ENCODE data around the gene IL12RB1.
"Not testable (repeated sequence)": the region's sequence is repeated elsewhere in the genome, so short reads cannot be mapped to it uniquely, and the experiment has no call there.

IL12RB1 gene

DNA sequence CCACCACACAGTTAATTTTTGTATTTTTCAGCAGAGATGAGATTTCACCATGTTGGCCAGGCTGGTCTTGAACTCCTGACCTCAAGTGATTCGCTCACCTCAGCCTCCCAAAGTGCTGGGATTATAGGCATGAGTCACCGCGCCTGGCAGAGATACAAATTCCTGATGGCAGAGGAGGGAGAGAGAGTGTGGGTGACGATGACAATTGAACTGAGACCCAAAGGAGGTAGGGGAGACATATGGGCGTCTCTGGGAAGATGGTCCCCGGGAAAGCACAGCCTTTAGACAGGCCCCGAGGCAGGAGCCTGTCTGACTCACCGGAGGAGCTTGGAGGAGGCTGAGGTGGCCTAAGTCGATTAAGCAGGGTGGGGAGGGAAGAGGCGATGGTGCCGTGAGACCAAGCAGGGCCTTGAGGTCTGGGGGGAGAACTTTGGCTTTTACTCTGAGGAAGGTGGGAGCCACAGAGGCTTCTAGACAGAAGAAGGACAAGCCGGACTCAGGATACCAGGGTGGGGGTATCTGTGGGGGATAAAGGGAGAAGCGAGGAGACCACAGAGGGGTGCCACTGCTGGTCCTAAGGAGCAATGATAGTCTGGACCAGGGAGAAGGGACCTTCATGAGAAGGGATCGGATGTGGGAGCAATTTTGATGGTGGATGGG is 40.5 kb downstream of the IL12RB1 start:
- DNase-seq (ENCODE audit: low read depth in 3 of 3): no peak

DNA sequence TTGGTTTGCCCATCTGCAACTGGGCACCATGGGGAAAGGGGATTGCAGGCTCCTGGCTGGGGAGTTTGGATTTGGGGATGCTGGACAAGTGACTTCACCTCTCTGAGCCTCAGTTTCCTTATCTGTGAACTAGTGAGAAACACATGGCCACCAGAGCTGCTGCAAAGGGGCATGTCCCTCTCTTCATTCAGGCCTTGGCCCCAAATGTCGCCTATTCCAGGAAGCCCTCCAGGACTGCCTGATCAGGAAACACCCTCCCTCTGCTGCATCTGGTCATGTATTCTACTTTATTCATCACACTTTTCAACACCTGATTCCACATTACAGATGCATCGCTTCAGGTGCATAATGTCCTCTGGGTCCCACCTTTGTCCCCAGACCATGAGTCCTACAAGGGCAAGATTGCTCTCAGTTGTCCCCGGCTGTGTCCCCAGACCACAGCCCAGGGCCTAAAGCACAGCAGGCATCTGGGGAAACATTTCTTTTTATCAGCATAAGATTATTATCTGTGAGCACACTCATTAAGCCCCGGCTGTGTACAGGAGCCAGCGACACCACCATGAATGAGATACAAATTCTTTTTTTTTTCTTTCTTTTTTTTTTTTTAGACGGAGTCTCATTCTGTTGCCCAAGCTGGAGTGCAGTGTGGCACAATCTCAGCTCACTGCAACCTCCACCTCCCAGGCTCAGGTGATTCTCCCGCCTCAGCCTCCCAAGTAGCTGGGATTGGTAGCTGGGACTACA is 41.3 kb downstream of the IL12RB1 start:
- DNase-seq (ENCODE audit: low read depth in 3 of 3): no peak

DNA sequence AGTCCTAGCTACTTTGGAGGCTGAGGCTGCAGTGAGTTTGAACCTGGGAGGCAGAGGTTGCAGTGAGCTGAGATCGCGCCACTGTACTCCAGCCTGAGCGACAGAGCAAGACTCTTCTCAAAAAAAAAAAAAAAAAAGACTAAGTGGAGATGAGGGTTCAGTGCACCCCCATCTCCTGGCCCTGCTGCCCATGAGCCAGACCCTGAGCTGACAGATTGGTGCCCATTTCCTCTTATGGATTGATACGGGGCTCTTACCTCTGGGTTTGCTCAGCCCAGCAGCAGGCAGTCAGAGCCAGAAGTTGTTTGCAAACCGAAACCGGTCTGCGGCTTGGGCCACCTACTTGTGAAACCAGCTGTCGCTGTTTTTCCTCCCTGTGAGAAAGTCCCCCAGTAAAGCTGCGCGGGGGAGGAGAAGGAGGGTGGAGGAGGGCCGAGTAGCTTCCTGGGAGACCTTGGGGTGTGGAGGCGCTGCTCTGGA is 41.9 kb downstream of the IL12RB1 start:
- DNase-seq (ENCODE audit: low read depth in 3 of 3): peak; percentile 74 to 89 (median 81)

DNA sequence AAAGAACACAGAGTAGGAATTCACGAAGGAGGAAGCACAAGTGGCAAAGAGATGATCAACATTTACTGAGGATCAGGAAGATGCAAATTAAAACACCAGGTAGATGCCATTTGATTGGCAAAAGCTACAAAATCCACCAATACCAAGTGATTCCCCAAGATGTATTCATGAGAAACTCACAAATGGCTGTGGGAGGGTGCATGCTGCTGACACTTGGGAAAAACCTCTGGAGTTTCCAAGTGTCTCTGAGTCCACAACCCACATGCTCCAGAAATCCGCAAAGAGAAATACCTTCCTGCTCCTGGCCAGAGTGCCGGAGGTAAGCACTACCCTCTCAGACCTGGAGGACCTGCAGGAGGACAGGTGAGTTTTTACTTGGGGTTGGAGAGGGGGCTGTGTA is 43.1 kb downstream of the IL12RB1 start:
- DNase-seq (ENCODE audit: low read depth in 3 of 3): no peak

DNA sequence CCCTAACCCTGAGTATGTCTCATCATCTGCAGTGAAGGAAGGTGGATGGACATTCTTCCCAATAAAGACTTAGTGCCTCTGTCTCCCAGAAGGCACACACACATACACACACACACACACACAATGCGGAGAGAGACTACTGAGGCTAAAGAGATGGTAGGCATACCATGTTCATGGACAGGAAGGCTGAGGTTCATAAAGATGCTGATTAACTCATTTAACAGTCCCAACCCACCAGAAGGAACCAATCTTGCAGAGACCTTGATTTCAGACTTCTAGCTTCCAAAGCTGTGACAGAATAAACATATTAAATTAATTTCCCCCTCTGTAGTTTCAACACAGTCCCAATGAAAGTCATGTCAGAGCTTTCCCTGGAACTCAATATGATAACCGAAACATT is 45.7 kb downstream of the IL12RB1 start:
- DNase-seq (ENCODE audit: low read depth in 3 of 3): no peak

DNA sequence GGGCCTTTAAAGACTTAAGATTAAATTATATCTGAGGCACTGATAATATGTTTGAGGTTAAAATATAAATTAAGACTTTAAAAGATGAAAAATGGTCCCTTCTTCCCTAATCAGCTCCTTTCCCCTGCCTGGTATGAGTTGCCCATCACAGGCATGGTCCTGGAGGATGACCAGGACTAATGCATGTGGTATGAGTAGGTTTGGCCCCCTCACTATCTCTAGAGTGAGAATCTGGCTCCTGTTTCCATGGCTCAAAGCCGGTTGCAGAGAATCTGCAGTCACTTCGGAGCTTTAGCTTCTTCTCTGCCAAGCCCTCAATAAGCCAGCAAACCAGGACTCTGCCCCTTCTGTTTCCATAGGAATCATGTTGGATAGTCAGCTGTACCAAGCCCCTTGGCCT is 54.6 kb downstream of the IL12RB1 start:
- not testable (repeated sequence) for DNase-seq (ENCODE audit: low read depth in 3 of 3)

DNA sequence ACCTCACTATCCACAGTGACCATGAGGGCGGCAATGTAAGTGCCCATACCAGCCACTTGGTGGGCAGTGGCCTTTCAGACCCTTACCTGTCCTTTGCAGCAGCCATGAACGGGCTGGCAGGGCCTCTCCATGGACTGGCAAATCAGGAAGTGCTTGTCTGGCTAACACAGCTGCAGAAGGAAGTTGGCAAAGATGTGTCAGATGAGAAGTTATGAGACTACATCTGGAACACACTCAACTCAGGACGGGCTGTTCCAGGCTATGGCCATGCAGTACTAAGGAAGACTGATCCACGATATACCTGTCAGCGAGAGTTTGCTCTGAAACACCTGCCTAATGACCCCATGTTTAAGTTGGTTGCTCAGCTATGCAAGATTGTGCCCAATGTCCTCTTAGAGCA is 55.3 kb downstream of the IL12RB1 start:
- DNase-seq (ENCODE audit: low read depth in 3 of 3): not testable (repeated sequence)

DNA sequence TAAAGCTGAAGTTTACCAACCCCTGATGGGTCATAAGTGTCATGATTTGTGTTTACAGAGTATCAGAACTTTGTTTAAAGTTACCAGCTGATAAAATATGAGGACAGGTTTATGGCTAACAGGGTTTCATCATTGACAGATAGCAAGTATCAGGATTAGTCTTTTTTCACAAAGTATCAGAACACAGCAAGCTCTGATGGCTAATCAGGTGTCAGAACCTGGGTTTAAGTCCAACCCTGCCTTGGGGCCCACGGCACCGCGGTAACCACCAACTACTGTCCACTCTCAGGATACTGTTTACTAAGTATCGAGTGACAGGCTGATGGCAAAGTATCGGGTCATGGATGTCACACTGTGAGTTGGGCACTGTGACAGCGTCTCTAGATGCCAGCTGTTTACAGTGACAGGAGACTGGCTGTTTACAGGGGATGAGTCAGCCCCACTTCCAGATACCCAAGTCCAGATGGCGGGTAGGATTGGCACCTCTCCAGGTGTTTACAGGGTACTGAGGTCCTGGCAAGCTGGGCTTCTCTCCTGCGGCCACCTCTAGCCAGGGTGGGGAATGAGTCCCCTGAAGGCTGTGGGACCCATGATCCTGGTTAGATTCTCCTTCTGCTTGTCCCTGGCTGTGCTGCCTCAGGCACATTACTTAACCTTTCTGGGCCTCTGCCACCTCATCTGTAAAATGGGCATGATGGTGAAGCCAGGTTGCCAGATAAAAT is 57.0 kb downstream of the IL12RB1 start:
- DNase-seq (ENCODE audit: low read depth in 3 of 3): no peak

DNA sequence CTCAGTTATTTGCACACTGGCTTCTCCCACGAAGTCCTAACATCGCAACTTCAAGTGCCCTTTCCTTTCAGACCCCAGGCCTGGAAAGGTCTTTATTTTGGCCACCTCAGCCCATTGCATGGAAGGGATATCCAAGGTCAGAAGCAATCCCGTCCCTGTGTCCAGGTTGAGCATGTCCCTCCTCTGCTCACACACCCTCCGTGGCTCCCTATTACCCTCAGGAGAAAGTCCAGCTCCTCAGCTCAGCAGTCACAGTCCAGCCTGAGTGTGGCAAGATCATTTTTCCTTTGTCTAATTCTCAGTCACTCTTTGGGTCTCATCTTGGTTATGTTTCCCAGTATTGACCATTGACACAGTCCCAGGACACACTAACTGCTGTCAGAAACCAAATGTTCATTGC is 59.6 kb downstream of the IL12RB1 start:
- no peak for DNase-seq (ENCODE audit: low read depth in 3 of 3)

DNA sequence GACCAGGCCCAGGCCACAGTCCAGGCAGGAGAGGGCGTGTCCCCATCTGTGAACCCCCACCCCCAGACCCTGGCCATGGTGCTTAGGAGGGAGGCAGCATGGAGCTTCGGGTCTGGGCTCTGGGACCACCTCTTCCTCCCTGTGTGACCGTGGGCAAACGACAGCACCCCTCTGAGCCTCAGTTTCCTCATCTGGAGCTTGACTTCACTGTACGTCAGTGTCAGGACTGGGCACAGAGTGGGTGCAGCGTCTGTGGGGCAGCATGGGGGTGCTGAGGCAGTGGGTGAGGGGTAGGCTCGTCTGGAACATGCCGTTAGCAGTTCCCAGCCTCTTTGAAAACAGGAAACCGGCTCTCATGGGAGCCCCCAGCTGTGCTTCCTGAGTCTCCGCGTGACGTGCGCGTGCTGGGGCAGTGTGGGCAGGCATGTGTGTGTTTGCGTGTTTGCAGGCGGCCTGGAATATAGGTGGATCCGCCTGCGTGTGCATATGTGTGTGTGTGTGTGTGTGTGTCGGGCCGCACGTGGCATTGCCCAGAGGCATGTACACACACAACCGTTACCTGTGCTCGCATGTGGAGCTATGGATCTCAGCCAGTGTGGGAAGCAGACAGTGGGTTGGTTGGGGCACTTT is 63.0 kb downstream of the IL12RB1 start:
- DNase-seq (ENCODE audit: low read depth in 3 of 3): peak in 1 of 3 experiments; percentile 38

DNA sequence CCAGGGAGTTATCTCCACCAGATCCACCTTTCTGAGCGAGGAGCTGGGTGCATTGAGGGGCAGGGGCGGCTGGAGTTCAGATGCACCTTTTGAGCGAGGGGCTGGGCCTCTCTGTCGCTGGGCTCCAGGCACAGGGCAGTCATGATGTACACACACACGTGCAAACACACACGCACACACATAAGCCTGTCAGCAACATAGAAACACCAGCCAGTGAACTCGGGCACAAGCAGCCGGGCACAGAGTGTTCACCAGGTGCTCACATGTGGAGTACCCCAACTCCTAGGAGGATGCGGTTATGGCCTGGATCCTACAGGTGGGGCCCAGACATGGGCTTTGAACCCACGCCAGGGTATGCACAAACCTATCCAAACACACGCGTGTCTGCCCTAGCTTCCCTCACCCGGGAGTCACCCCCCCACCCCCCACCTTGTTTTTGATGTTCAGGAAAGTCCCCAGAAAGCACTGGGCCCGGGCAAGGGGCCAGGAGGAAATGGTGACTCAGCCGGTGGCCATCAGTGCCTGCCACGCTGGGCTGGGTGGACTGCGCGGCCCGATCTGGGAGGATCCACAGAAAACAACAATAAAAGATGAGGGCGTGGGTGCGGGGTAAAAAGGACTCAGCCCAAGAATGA is 65.5 kb downstream of the IL12RB1 start:
- DNase-seq (ENCODE audit: low read depth in 3 of 3): peak in 1 of 3 experiments; percentile 57

DNA sequence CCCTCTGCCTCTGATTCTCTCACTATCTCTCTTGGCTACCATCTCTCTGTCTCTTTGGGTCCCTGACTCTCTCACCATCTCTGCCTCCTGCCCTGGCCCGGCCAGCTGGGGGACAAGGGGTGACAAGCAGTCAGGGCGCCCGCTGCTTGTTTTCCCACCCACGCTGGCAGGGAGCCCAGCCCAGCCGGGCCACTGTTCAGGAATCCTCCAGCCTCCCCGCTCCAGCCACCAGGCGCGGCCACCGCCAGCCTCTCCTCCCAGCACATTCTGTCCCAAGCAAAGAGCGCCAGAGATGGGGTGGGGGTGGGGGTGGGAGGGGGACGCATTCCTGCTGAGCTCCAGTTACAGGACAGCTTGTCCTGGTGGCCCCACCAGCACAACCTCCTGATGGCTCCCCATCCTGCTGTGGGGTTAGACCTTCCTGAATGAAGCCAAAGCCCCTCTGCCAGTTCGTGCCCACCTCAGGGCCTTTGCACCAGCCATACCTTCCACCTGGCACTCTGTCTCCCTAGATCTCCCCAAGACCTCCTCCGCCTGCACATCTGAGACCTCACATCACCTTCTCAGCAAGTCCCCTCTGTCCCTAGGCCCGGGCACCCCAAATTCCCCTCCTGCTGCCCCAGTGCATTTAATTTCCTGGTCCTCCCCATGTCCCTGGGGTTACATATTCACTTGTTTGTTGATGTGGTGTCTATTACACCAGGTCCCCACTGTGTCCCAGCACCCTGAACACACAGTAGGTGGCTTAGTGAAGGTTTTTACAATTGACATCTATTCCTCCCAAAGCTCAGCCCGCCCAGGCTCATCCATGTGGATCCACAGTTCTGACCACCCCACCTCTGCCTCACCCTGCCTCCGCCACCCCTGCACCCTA is 66.3 kb downstream of the IL12RB1 start:
- DNase-seq (ENCODE audit: low read depth in 3 of 3): no peak

DNA sequence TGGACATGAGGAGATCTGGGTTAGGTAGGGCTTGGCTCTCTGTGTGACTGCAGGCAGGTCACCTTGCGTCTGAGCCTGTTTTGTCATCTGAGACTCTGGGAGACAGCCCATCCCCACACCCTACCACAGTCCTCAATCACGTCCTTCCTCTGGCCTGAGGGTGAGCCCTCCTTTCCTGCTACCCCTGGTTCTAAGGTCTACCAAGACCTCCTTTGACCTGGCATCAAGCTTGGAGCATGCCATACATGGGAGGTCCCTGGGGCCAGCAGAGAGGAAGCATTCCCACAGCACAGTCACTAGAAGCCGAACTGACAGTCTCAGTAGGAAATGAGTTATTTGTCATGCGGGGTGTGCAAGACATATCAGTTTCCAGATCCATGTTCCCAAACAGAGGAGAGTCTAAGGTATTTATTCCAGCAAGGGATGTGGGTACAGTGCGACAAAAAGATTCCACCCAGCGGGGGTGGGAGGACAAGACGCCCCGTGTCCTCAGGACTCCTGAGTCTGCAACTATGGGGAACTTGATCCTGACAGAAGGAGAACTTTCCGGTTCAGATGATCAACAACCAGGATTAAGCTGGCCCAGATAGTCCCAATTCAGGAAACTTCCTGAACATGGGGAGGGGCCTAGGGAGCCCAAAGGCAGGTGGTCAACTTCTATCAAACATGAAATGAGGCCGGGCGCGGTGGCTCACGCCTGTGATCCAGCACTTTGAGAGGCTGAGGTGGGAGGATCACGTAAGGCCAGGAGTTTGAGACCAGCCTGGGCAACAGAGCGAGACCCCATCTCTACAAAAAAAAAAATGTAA is 69.3 kb downstream of the IL12RB1 start:
- no peak for DNase-seq (ENCODE audit: low read depth in 3 of 3)

DNA sequence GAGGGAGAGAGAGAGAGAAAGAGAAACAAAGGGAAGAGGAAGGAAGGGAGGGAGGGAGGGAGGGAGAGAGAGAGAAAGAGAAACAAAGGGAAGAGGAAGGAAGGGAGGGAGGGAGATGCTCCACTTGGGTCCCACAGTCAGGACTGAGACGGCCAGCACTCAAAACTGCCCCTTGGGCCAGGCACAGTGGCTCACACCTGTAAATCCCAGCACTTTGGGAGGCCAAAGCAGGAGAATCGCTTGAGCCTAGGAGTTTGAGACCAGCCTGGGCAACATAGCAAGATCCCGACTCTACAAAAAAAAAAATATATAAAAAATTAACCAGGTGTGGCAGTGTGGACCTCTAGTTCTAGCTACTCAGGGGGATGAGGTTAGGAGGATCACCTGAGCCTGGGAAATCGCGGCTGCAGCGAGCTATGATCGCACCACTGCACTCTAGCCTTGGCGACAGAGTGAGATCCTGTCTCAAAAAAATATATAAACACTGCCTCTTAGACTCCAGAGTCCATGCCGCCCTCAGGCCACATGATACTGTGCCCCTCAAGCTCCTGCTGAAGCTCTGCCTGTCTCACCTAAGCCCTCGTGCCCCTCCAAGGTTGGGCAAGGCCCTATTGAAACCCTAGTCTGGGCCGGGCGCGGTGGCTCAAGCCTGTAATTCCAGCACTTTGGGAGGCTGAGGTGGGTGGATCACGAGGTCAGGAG is 70.4 kb downstream of the IL12RB1 start:
- no peak for DNase-seq (ENCODE audit: low read depth in 3 of 3)

DNA sequence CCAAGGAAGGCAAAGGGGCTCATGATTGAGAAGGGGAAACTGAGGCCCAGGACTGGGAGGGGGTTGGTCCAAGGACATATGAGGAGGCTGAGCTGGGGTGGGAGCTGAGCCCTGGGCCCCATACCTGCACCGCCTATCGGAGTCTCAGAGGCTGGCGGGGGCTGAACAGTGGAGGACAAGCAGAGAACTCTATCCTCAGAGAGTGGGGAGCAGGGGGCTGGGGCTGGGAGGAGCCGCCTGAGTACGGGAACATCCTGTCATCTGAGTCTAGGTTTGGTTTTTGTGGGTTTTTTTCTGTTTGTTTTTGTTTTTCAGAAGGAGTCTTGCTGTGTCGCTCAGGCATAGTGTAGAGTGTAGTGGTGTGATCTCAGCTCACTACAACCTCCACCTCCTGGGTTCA is 72.5 kb downstream of the IL12RB1 start:
- no peak for DNase-seq (ENCODE audit: low read depth in 3 of 3)

DNA sequence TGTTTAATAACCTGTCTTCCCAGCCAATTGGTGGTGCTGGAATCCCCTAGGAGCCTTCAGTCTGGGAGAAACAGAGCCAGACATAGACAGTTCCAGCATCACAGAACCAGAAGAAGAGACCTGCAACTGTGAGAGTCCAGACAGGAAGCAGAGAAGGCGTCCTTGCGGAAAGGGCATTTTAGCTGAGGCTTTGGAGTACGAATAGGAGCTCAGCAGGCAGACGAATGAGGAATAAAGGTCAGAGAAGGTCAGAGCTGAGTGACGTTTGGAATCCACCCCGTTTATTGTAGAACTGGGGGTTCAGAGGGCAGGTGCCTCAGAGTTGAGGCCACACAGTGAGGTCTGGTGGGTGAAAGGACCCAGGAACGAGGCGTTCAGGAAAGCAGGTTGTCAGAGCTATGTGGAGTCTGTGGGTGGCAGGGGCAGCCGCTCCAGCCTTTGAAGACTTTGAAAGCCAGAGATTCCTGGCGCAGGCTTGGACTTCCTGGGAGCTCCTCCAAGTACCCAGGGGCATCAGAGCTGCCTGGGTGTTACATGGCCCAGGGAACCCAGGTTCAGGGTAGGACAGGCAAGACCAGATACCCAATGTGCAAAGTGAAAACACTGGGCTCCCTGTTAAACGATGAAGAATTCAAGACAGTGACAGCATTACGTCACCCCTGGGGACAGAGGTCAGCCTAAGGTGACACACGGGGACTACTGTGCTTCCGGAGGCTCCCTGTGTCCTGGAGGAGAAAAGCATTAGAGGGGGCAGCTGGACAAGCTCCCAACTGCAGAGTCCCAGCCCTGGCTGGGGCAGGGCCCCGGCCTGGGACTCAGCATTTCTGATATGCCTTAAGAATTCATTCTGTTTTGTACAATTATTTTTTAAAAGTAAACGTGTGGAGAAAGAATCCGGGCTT is 73.3 kb downstream of the IL12RB1 start:
- no peak for DNase-seq (ENCODE audit: low read depth in 3 of 3)

DNA sequence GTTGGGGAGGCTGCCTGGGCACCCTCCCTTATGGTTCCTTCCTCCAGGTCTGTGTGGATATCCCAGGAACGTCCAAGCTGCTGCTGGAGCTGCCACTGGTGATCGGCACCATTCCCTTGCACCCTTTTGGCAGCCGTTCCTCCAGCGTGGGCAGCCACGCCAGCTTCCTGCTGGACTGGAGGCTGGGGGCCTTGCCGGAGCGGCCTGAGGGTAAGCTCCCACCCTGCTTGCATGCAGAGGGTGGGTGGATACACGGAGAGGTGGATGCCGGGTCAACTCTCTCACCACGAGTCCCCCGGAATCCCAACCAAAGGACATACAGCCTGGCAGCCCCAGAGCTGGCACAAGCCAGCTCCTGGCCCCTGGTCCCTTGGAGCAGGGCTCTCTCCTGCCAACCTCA is 76.6 kb downstream of the IL12RB1 start:
- DNase-seq (ENCODE audit: low read depth in 3 of 3): no peak

DNA sequence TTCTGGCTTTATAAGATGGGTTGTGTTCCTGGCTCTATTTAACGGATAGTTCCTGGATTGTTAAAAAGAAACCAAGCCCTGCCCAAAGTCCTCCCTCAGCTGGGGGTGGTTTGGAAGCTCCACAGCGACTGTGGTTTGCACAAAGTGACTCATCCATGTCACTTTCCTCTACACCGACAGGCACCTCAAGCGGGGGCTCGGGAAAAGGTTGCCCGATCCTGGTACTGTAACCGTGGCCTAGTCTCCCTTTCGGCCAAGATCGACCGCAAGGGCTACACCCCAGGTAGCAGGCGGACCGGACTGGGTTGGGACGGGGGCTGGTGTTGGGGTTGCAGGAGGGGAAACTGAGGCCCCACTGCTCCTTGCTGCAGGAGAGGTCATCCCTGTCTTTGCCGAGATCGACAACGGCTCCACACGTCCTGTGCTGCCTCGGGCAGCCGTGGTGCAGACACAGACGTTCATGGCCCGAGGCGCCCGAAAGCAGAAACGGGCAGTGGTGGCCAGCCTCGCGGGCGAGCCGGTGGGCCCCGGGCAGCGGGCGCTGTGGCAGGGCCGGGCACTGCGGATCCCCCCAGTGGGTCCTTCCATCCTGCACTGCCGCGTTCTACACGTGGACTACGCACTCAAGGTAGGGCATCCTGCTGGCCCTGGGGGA is 77.2 kb downstream of the IL12RB1 start:
- no peak for DNase-seq (ENCODE audit: low read depth in 3 of 3)

Measured in stimulated activated CD4-positive, alpha-beta T cell treated with anti-CD3 and anti-CD28 coated beads, TNF-alpha, amount 100 ng/mL, for 24 hours (primary cell).